HG03280 (cell line): ENCODE data around the gene ZNF718.
"Not testable (repeated sequence)": the region's sequence is repeated elsewhere in the genome, so short reads cannot be mapped to it uniquely, and the experiment has no call there.

Source experiments
- ATAC-seq: cut with Tn5 transposase; IDR thresholded peaks from one replicate; pipeline ENCODE4 v1.9.1; 2021; ENCODE audit warnings: mild to moderate bottlenecking, moderate library complexity; ENCODE audit not compliant: unreplicated experiment

The ZNF718 gene

GRCh38 chr4:124275-125081 lies at the start of gene ZNF718:
ZNF718 (plus strand) TSS chr4:124501; CDS start chr4:124671, 170 bp downstream.
- ATAC-seq: peak; percentile 99

GRCh38 chr4:85951-86350 lies 38.4 kb upstream of the ZNF718 start:
- no peak for ATAC-seq

GRCh38 chr4:86559-87324 lies 37.6 kb upstream of the ZNF718 start:
- not testable (repeated sequence) for ATAC-seq

GRCh38 chr4:98386-98785 lies 25.9 kb upstream of the ZNF718 start:
- ATAC-seq: no peak

- ATAC-seq: no peak
These were observed 24.4 kb upstream of the ZNF718 start for GRCh38 chr4:99863-100262.

- no peak for ATAC-seq
These were observed 17.2 kb upstream of the ZNF718 start for GRCh38 chr4:107083-107443.

GRCh38 chr4:107444-108429 lies 16.6 kb upstream of the ZNF718 start:
- ATAC-seq: no peak

GRCh38 chr4:112771-113170 lies 11.5 kb upstream of the ZNF718 start:
- ATAC-seq: no peak

- ATAC-seq: no peak
These were observed 10.6 kb upstream of the ZNF718 start for GRCh38 chr4:113732-114131.

- ATAC-seq: no peak
These were observed 10.2 kb upstream of the ZNF718 start for GRCh38 chr4:114149-114548.

GRCh38 chr4:116499-116898 lies 7.8 kb upstream of the ZNF718 start:
- ATAC-seq: no peak

GRCh38 chr4:120616-121015 lies 3.7 kb upstream of the ZNF718 start:
- no peak for ATAC-seq

GRCh38 chr4:121408-122084 lies 2.8 kb upstream of the ZNF718 start:
- no peak for ATAC-seq

- not testable (repeated sequence) for ATAC-seq
These were observed 403 bp upstream of the ZNF718 start for GRCh38 chr4:123922-124274.

- ATAC-seq: peak; percentile 21
These were observed 930 bp downstream of the ZNF718 start for GRCh38 chr4:125091-125771.

GRCh38 chr4:125833-126232 lies 1.5 kb downstream of the ZNF718 start:
- no peak for ATAC-seq

GRCh38 chr4:132483-132882 lies 8.2 kb downstream of the ZNF718 start:
- no peak for ATAC-seq

GRCh38 chr4:138935-139334 lies 14.6 kb downstream of the ZNF718 start:
- ATAC-seq: no peak

GRCh38 chr4:139691-140090 lies 15.4 kb downstream of the ZNF718 start:
- no peak for ATAC-seq

- no peak for ATAC-seq
These were observed 22.3 kb downstream of the ZNF718 start for GRCh38 chr4:146621-147020.
